ENCODE results near the gene TUBA4B.

Gene TUBA4B

GRCh38 chr2:219219784-219220532 lies 33.1 kb upstream of the TUBA4B start:
- H3K4me3 ChIP-seq (ENCODE audit: low read depth, low read length) = no peak overlapping the region
- no peak for DNase-seq (ENCODE audit: low read depth)
- no peak for TF ChIP-seq CTCF (IDR thresholded peaks at IDR 0.05; ENCODE audit: low read depth, low read length, missing control alignments)

- H3K4me3 ChIP-seq (ENCODE audit: low read depth, low read length) = no peak overlapping the region
- DNase-seq (ENCODE audit: low read depth) = no peak
- no peak for TF ChIP-seq CTCF (IDR thresholded peaks at IDR 0.05; ENCODE audit: low read depth, low read length, missing control alignments)
These were observed 32.2 kb upstream of the TUBA4B start for GRCh38 chr2:219220652-219221402.

- no peak for DNase-seq (ENCODE audit: low read depth)
- TF ChIP-seq CTCF (IDR thresholded peaks at IDR 0.05; ENCODE audit: low read depth, low read length, missing control alignments) = no peak
- no peak overlapping the region for H3K4me3 ChIP-seq (ENCODE audit: low read depth, low read length)
These were observed 31.0 kb upstream of the TUBA4B start for GRCh38 chr2:219221957-219222518.

- DNase-seq (ENCODE audit: low read depth) = no peak
- no peak for TF ChIP-seq CTCF (IDR thresholded peaks at IDR 0.05; ENCODE audit: low read depth, low read length, missing control alignments)
- H3K4me3 ChIP-seq (ENCODE audit: low read depth, low read length) = no peak overlapping the region
These were observed 29.0 kb upstream of the TUBA4B start for GRCh38 chr2:219223831-219224610.

- no peak for TF ChIP-seq CTCF (IDR thresholded peaks at IDR 0.05; ENCODE audit: low read depth, low read length, missing control alignments)
- no peak for DNase-seq (ENCODE audit: low read depth)
- H3K4me3 ChIP-seq (ENCODE audit: low read depth, low read length) = no peak overlapping the region
These were observed 27.7 kb upstream of the TUBA4B start for GRCh38 chr2:219225350-219225749.

- DNase-seq (ENCODE audit: low read depth) = no peak
- TF ChIP-seq CTCF (IDR thresholded peaks at IDR 0.05; ENCODE audit: low read depth, low read length, missing control alignments) = no peak
- peak overlapping the region; percentile 80 for H3K4me3 ChIP-seq (ENCODE audit: low read depth, low read length)
These were observed 24.8 kb upstream of the TUBA4B start for GRCh38 chr2:219228041-219228910.
